Kidney (tissue), 14 donors: ENCODE measurements around the gene ERCC1. TPM values are rescaled to one million over a fixed set of nuclear protein-coding genes. Genes with fewer than 3 reads are reported as not detected.

ENCODE experiments used
- DNase-seq, 5 donors: peaks; one replicate each; pipeline ENCODE4 v3.0.0-alpha.2; 2013 to 2020
- FAIRE-seq: peaks from 2 replicates; lab custom pipeline; 2012; peaks lifted over from hg19 to GRCh38; lab: Jason Lieb, UNC
- H3K27ac ChIP-seq, 2 donors: one replicate each; pipeline ENCODE4 v1.7.0; 2013; ENCODE audit warnings: low read depth in 2 of 2, low read length in 2 of 2, inconsistent platforms in 1 of 2
- H3K27me3 ChIP-seq: one replicate; pipeline ENCODE4 v1.7.1; 2013; ENCODE audit warnings: low read length, inconsistent platforms; ENCODE audit not compliant: control insufficient read depth, insufficient read depth
- H3K36me3 ChIP-seq, 3 donors: one replicate each; pipeline versions ENCODE4 v1.7.0 to v1.7.1; 2013; ENCODE audit warnings: low read length in 3 of 3, control low read depth in 1 of 3, inconsistent platforms in 1 of 3; ENCODE audit not compliant: insufficient read depth in 3 of 3, control insufficient read depth in 2 of 3
- H3K4me1 ChIP-seq, 3 donors: one replicate each; pipeline versions ENCODE4 v1.7.0 to v1.7.1; 2013; ENCODE audit warnings: low read length in 3 of 3, inconsistent platforms in 1 of 3, low read depth in 1 of 3; ENCODE audit not compliant: control insufficient read depth in 2 of 3, insufficient read depth in 2 of 3
- H3K4me3 ChIP-seq, 3 donors: one replicate each; pipeline versions ENCODE4 v1.7.0 to v1.8.1; 2013; ENCODE audit warnings: low read length in 3 of 3, control low read depth in 1 of 3, inconsistent platforms in 1 of 3
- H3K9ac ChIP-seq, 3 donors: one replicate each; pipeline versions ENCODE4 v1.7.0 to v1.7.1; 2013; ENCODE audit warnings: low read length in 3 of 3, control low read depth in 1 of 3, inconsistent platforms in 1 of 3
- H3K9me3 ChIP-seq, 3 donors: one replicate each; pipeline versions ENCODE4 v1.7.0 to v1.7.1; 2013; ENCODE audit warnings: low read length in 3 of 3, control low read depth in 1 of 3, inconsistent platforms in 1 of 3; ENCODE audit not compliant: control insufficient read depth in 2 of 3, insufficient read depth in 1 of 3
- intact Hi-C: fragments of 100-400 bp; cut with DNase I; formaldehyde crosslinking; loops from one replicate; pipeline ENCODE4 v1.11.1; 2022
- polyA plus RNA-seq: library from polyadenylated mRNA; stranded (reverse); fragments of 350-450 nt; fragmentation: Illumina TruSeq; extraction: RNeasy Lipid Tissue Mini Kit (QIAGEN cat#74804); gene quantifications from one replicate; pipeline ENCODE4 v1.2.3, GENCODE V29; 2014; ENCODE audit warnings: low read depth, low replicate concordance; ENCODE audit not compliant: insufficient read depth
- total RNA-seq: library from RNA; stranded (reverse); fragmentation: NEBNext Ultra II Directional; extraction: Animal tissue kit (Norgen Biotek cat#: 25700); gene quantifications from one replicate; pipeline ENCODE4 v1.2.1, GENCODE V29; 2021
- TF ChIP-seq, protein P1 (sequence below): IDR thresholded peaks from 3 replicates; pipeline ENCODE4 v1.5.1; 2012; ENCODE audit warnings: mild to moderate bottlenecking, moderate library complexity, borderline replicate concordance; ENCODE audit not compliant: insufficient read depth; ENCODE audit errors: extremely low read depth
- donor health status: control.
- donor health status: control.
- donor health status: control.
- donor health status: control.
- donor health status: control.
- donor health status: DM: yes; HTN: yes; CAD: no.
- donor health status: Normal renal cell carcinoma (clear cell type).

Gene ERCC1
- total and polyA plus RNA-seq, 2 donors from 2014 or later = 60.8 to 107 TPM

- Histone ChIP-seq H3K36me3 (peaks cover 0 to 6% (median 0%) of the 10 kb centered on the region in 3 donors), H3K27me3 (no peaks in the 10 kb centered on the region), H3K4me1 (peaks cover 0 to 16% (median 0%) of the 10 kb centered on the region in 3 donors), H3K9ac (no peak overlapping the region), H3K9me3 (no peaks in the 10 kb centered on the region), H3K4me3 (no peak overlapping the region), H3K27ac (no peak overlapping the region)
- intact Hi-C loops = no loop called here
- TF ChIP-seq, protein P1, sequence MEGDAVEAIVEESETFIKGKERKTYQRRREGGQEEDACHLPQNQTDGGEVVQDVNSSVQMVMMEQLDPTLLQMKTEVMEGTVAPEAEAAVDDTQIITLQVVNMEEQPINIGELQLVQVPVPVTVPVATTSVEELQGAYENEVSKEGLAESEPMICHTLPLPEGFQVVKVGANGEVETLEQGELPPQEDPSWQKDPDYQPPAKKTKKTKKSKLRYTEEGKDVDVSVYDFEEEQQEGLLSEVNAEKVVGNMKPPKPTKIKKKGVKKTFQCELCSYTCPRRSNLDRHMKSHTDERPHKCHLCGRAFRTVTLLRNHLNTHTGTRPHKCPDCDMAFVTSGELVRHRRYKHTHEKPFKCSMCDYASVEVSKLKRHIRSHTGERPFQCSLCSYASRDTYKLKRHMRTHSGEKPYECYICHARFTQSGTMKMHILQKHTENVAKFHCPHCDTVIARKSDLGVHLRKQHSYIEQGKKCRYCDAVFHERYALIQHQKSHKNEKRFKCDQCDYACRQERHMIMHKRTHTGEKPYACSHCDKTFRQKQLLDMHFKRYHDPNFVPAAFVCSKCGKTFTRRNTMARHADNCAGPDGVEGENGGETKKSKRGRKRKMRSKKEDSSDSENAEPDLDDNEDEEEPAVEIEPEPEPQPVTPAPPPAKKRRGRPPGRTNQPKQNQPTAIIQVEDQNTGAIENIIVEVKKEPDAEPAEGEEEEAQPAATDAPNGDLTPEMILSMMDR = no peak
- FAIRE-seq (no peak), DNase-seq (no peak)
Observed at GRCh38 chr19:45421947-45422498, 1.7 kb downstream of the ERCC1 start.

DNA sequence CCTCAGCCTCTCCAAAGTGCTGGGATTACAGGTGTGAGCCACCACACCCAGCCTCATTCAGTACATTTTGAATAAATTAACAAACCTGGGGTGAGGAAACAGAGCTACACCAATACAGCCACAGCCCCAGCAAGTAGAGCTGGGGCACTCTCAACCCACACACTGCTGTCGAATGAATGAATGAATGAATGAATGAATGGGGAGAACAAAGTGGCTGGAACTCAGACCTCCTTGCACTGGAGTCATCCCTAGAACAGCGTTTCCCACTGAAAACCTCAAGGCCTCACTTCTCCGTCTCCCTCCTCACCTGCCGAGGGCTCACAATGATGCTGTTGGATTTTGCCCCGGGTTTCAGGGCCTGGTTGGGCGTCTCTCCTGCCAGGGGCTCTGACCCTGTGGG, 2.8 kb downstream of the ERCC1 start:
- intact Hi-C loops = no loop called here
- Histone ChIP-seq H3K27me3 (no peaks in the 10 kb centered on the region), H3K27ac (no peak overlapping the region), H3K9ac (no peak overlapping the region), H3K4me3 (no peak overlapping the region), H3K9me3 (no peaks in the 10 kb centered on the region), H3K4me1 (peaks cover 0 to 16% (median 0%) of the 10 kb centered on the region in 3 donors), H3K36me3 (peaks cover 0 to 9% (median 2%) of the 10 kb centered on the region in 3 donors)
- TF ChIP-seq, protein P1 = no peak
- DNase-seq = no peak
- FAIRE-seq = no peak

- Histone ChIP-seq H3K4me1 (peaks cover 0 to 16% (median 0%) of the 10 kb centered on the region in 3 donors), H3K27ac (no peak overlapping the region), H3K9ac (no peak overlapping the region), H3K9me3 (no peaks in the 10 kb centered on the region), H3K27me3 (no peaks in the 10 kb centered on the region), H3K36me3 (peaks cover 0 to 12% (median 2%) of the 10 kb centered on the region in 3 donors), H3K4me3 (no peak overlapping the region)
- DNase-seq (no peak), FAIRE-seq (no peak)
- intact Hi-C loops = no loop called here
- TF ChIP-seq, protein P1 = no peak
Observed at GRCh38 chr19:45420356-45420755, 3.4 kb downstream of the ERCC1 start.
